Measurements from ENCODE around the gene SP4.
A peak's percentile ranks its signal among the peaks of the same experiment; 100 is the strongest.

- peak in 1 of 4 experiments; percentile 25 for TF ChIP-seq CTCF (IDR thresholded peaks at IDR 0.05)
- no peak for TF ChIP-seq POLR2AphosphoS5 (IDR thresholded peaks at IDR 0.05)
Observed at GRCh38 chr7:21542891-21543527, 115.1 kb downstream of the SP4 start, which contains the start of gene DNAH11.

Measured in prostate gland (tissue), 2 donors.